A673 (cell line): Measurements from ENCODE around the gene OLIG1.

ENCODE experiments used
- EZH2 ChIP-seq: fragments of 200-600 bp; sonication (generic); IDR thresholded peaks from 2 replicates; pipeline ENCODE4 v1.6.1; 2017; ENCODE audit warnings: borderline replicate concordance, low read depth, mild to moderate bottlenecking, mixed read lengths, antibody characterized with exemption, low read length; ENCODE audit not compliant: poor library complexity, severe bottlenecking
- TF ChIP-seq, protein P1 (sequence below): fragments of 300-800, 200-600 bp; sonication (generic); conservative IDR thresholded peaks from 2 replicates; pipeline ENCODE4 v1.5.1; 2017; ENCODE audit warnings: low read depth, mild to moderate bottlenecking, antibody characterized with exemption, low read length, moderate library complexity, mixed read lengths

- TF ChIP-seq, protein P1, sequence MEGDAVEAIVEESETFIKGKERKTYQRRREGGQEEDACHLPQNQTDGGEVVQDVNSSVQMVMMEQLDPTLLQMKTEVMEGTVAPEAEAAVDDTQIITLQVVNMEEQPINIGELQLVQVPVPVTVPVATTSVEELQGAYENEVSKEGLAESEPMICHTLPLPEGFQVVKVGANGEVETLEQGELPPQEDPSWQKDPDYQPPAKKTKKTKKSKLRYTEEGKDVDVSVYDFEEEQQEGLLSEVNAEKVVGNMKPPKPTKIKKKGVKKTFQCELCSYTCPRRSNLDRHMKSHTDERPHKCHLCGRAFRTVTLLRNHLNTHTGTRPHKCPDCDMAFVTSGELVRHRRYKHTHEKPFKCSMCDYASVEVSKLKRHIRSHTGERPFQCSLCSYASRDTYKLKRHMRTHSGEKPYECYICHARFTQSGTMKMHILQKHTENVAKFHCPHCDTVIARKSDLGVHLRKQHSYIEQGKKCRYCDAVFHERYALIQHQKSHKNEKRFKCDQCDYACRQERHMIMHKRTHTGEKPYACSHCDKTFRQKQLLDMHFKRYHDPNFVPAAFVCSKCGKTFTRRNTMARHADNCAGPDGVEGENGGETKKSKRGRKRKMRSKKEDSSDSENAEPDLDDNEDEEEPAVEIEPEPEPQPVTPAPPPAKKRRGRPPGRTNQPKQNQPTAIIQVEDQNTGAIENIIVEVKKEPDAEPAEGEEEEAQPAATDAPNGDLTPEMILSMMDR: no peak
- TF ChIP-seq EZH2: no peak
Observed at GRCh38 chr21:33089395-33090119, 19.6 kb downstream of the OLIG1 start.
